OCI-LY7 (cell line): ENCODE data around the gene KPNA3. TPM values are rescaled to one million over a fixed set of nuclear protein-coding genes. Genes with fewer than 3 reads are reported as not detected.

Experiments
- BruUV-seq: library from RNA; stranded (reverse); fragments of 400-500 nt; replicated peaks from 2 replicates; lab custom pipeline; 2021; lab: Mats Ljungman, UMichigan
- CTCF ChIA-PET: fragments of 300-600 bp; sonication (Branson Sonifier 250); formaldehyde crosslinking; loops from one replicate; lab custom pipeline; 2022; ENCODE audit warnings: antibody characterized with exemption; ENCODE audit not compliant: unreplicated experiment; lab: Charles Lee
- POLR2A ChIA-PET: fragments of 300-600 bp; sonication (Branson Sonifier 250); formaldehyde crosslinking; loops from one replicate; lab custom pipeline; 2022; ENCODE audit warnings: antibody characterized with exemption; lab: Charles Lee
- DNase-seq: peaks from one replicate; pipeline ENCODE4 v3.0.0-alpha.2; 2015; ENCODE audit warnings: low spot score
- H2AFZ ChIP-seq: fragments of 200-600 bp; sonication (generic), shearing (Covaris generic); 2 replicates; pipeline ENCODE4 v1.6.1; 2014; ENCODE audit warnings: mild to moderate bottlenecking, antibody characterized with exemption, low read length, moderate library complexity
- H3K27ac ChIP-seq: fragments of 200-600 bp; sonication (generic); 2 replicates; pipeline ENCODE4 v1.5.1; 2014; ENCODE audit warnings: mixed run types, low read depth, mild to moderate bottlenecking, moderate library complexity, low read length, inconsistent platforms; ENCODE audit not compliant: poor library complexity, severe bottlenecking
- H3K36me3 ChIP-seq: fragments of 200-600 bp; sonication (generic); 2 replicates; pipeline ENCODE4 v1.6.1; 2014; ENCODE audit warnings: mild to moderate bottlenecking, antibody characterized with exemption, low read length, moderate library complexity, mixed read lengths; ENCODE audit not compliant: insufficient read depth
- H3K4me1 ChIP-seq: fragments of 200-600 bp; sonication (generic); 2 replicates; pipeline ENCODE4 v1.5.1; 2014; ENCODE audit warnings: mild to moderate bottlenecking, low read length; ENCODE audit not compliant: insufficient read depth, poor library complexity, severe bottlenecking
- H3K4me2 ChIP-seq: fragments of 200-600 bp; sonication (generic); 2 replicates; pipeline ENCODE4 v1.6.1; 2014; ENCODE audit warnings: mild to moderate bottlenecking, low read length
- H3K4me3 ChIP-seq: fragments of 200-600 bp; sonication (generic); 2 replicates; pipeline ENCODE4 v1.5.1; 2014; ENCODE audit warnings: mild to moderate bottlenecking, low read depth, low read length; ENCODE audit not compliant: poor library complexity, severe bottlenecking
- H3K79me2 ChIP-seq: fragments of 200-600 bp; sonication (generic); 2 replicates; pipeline ENCODE4 v1.6.1; 2016; ENCODE audit warnings: low read depth, mild to moderate bottlenecking, low read length, moderate library complexity, mixed read lengths; ENCODE audit not compliant: insufficient read depth
- H3K9me2 ChIP-seq: fragments of 200-600 bp; sonication (generic); 2 replicates; pipeline ENCODE4 v1.6.1; 2016; ENCODE audit warnings: mild to moderate bottlenecking, low read length, mixed read lengths; ENCODE audit not compliant: insufficient read depth
- H3K9me3 ChIP-seq: fragments of 200-600 bp; sonication (generic); 2 replicates; pipeline ENCODE4 v1.6.1; 2014; ENCODE audit warnings: mild to moderate bottlenecking, mixed run types, low read length, mixed read lengths
- H4K20me1 ChIP-seq: fragments of 200-600 bp; sonication (generic); 2 replicates; pipeline ENCODE4 v1.6.1; 2014; ENCODE audit warnings: mild to moderate bottlenecking, antibody characterized with exemption, low read length, moderate library complexity, mixed read lengths; ENCODE audit not compliant: insufficient read depth
- EZH2phosphoT487 ChIP-seq: fragments of 200-600 bp; sonication (generic); IDR thresholded peaks from 2 replicates; pipeline ENCODE4 v1.6.1; 2018; ENCODE audit warnings: low read depth, borderline replicate concordance, mild to moderate bottlenecking, mixed run types, antibody characterized with exemption, low read length, moderate library complexity, mixed read lengths
- intact Hi-C: fragments of 100-400 bp; cut with micrococcal nuclease; formaldehyde crosslinking; loops from one replicate; pipeline ENCODE4 v1.10.0; 2022; ENCODE audit not compliant: unreplicated experiment
- total RNA-seq, 2 experiments: library from RNA; depleted of rRNA in 1 of 2; stranded (reverse); fragments of >200 nt in 1 of 2; shearing (Covaris generic) in 1 of 2; gene quantifications; 2 replicates each; pipeline ENCODE4 v1.2.3, GENCODE V29; 2014 to 2022
- TF ChIP-seq, protein P1 (sequence below): fragments of 200-600 bp; sonication (generic); conservative IDR thresholded peaks from 2 replicates; pipeline ENCODE4 v1.5.1; 2014; ENCODE audit warnings: mild to moderate bottlenecking, antibody characterized with exemption, low read length, moderate library complexity, mixed read lengths

The KPNA3 gene
- total RNA-seq, 2 experiments from 2014 or later, result 18.2 to 41.1 TPM

DNA sequence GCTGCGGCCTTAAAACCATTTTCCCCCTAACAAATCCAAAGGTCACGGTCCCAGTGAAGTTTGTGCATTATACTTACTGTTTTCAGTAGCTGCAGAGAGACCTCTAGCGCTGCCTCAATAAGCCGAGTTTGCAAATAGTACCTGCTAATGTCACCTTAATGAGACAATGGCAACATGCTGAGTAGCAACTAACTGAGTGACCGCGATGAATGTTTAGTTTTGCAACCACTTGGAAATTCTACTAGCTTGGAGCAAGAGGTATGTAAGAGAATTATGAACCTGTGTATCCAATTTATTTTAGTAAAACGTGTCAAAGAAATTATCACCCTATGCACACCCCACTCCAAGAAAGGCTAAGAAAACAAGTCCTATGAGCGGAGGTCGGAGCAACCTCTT, 1.2 kb downstream of the KPNA3 start:
- no TSS peak for BruUV-seq
- Histone ChIP-seq H3K4me1 (peaks cover 24% of the 10 kb centered on the region), H3K4me3 (peak overlapping the region; percentile 75), H2AFZ (no peak overlapping the region; the same call in 1 of the 2 replicates), H3K4me2 (peak overlapping the region; percentile 92), H3K79me2 (peaks cover 54% of the 10 kb centered on the region), H4K20me1 (peaks cover 30% of the 10 kb centered on the region), H3K27ac (peak overlapping the region; percentile 90), H3K36me3 (peaks cover 35% of the 10 kb centered on the region), H3K9me3 (no peaks in the 10 kb centered on the region), H3K9me2 (no peaks in the 10 kb centered on the region)
- intact Hi-C loops, result loop anchor here (5.0 kb wide), 4 partner anchors 146 to 489 kb away; partner anchors contain the start of genes CAB39L, SETDB2 and SPRYD7
- peak; percentile 74 for DNase-seq
- TF ChIP-seq, protein P1, sequence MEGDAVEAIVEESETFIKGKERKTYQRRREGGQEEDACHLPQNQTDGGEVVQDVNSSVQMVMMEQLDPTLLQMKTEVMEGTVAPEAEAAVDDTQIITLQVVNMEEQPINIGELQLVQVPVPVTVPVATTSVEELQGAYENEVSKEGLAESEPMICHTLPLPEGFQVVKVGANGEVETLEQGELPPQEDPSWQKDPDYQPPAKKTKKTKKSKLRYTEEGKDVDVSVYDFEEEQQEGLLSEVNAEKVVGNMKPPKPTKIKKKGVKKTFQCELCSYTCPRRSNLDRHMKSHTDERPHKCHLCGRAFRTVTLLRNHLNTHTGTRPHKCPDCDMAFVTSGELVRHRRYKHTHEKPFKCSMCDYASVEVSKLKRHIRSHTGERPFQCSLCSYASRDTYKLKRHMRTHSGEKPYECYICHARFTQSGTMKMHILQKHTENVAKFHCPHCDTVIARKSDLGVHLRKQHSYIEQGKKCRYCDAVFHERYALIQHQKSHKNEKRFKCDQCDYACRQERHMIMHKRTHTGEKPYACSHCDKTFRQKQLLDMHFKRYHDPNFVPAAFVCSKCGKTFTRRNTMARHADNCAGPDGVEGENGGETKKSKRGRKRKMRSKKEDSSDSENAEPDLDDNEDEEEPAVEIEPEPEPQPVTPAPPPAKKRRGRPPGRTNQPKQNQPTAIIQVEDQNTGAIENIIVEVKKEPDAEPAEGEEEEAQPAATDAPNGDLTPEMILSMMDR, result peak; percentile 67
- TF ChIP-seq EZH2phosphoT487, result no peak
- ChIA-PET CTCF (no interaction called here), POLR2A (interaction anchor here (0.7 to 1.6 kb wide), 7 partner anchors 8 to 1104 kb away, joined by 3 to 5 read pairs (median 3); no protein-coding TSS in a partner anchor)

DNA sequence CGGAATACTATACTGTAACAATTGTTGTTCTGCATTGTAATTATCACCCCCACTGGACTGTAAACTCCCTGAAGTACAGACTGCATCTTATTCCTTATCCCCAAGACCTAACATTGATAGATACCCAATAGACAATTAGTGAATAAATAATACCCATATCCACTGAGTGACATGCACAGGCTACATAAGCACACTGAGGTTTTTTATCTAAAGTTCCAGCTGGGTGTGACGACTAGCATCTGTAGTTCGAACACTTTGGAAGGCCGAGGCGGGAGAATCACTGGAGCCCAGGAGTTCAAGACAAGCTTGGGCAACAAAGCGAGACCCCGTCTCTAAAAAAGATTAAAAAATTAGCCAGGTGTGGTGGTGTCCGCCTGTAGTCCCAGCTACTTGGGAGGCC, 2.5 kb downstream of the KPNA3 start:
- no peak for DNase-seq
- Histone ChIP-seq H3K4me3 (peak overlapping the region; percentile 75), H2AFZ (no peak overlapping the region), H3K9me3 (no peaks in the 10 kb centered on the region), H3K4me2 (peak overlapping the region; percentile 92), H3K4me1 (peaks cover 24% of the 10 kb centered on the region), H4K20me1 (peaks cover 37% of the 10 kb centered on the region), H3K79me2 (peaks cover 67% of the 10 kb centered on the region), H3K9me2 (no peaks in the 10 kb centered on the region), H3K36me3 (peaks cover 44% of the 10 kb centered on the region), H3K27ac (no peak overlapping the region)
- intact Hi-C loops, result loop anchor here (5.0 kb wide), 4 partner anchors 147 to 488 kb away; partner anchors contain the start of genes CAB39L, SETDB2 and SPRYD7
- BruUV-seq, result no TSS peak
- TF ChIP-seq, protein P1, result no peak
- no peak for TF ChIP-seq EZH2phosphoT487
- POLR2A ChIA-PET, result interaction anchor here (0.6 to 1.6 kb wide), 5 partner anchors 9 to 164 kb away, joined by 3 to 5 read pairs (median 3); no protein-coding TSS in a partner anchor
- CTCF ChIA-PET, result interaction anchor here (0.6 to 1.0 kb wide), 2 partner anchors 99 to 161 kb away, joined by 4 read pairs; partner anchors contain the start of gene EBPL

DNA sequence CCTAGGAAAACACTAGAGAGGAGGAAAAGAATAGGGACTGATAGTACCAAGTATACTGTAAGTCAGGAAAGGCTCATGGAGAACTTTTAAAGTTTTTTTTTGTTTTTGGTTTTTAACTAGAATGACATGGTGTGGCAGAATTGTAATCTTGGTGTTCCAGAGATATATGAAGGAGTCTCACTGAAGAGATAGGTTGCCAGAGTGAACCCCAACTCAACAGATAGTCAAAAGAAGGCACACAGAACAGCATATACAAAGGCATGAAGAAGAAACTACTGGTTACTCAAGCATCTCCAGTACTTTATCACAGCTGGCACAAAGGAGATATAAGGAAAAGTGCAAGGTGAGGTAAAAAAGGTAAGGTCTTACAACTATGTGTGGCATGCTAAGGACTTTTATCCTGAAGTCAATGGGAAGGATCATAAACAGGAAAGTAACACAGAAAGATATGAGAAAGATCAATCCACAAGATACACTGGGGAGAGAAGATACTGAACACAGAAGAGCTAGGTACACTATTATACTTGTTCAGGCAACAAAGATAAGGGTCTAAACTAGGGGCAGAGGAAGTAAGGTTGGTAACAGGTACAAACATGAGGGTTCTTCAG, 6.0 kb downstream of the KPNA3 start:
- peaks cover 72% of the 10 kb centered on the region for H3K36me3 ChIP-seq
- TF ChIP-seq EZH2phosphoT487, result no peak
- TF ChIP-seq, protein P1, result no peak
- no peak for DNase-seq
- H3K27ac ChIP-seq, result no peak overlapping the region
- no peaks in the 10 kb centered on the region for H3K9me3 ChIP-seq
- no peak overlapping the region for H3K4me3 ChIP-seq
- BruUV-seq, result no TSS peak
- ChIA-PET POLR2A (interaction anchor here (0.6 to 1.5 kb wide), 2 partner anchors 23 to 1753 kb away, joined by 3 to 12 read pairs; no protein-coding TSS in a partner anchor), CTCF (no interaction called here)
- intact Hi-C loops, result no loop called here
- peaks cover 53% of the 10 kb centered on the region for H4K20me1 ChIP-seq
- peaks cover 97% of the 10 kb centered on the region for H3K79me2 ChIP-seq
- H3K4me1 ChIP-seq, result peaks cover 19% of the 10 kb centered on the region
- H3K9me2 ChIP-seq, result no peaks in the 10 kb centered on the region
- no peak overlapping the region for H2AFZ ChIP-seq
- H3K4me2 ChIP-seq, result no peak overlapping the region
